ENCODE measurements around the gene OPN3.

The OPN3 gene

GRCh38 chr1:241603731-241604245 lies 36.4 kb downstream of the OPN3 start:
- TF ChIP-seq CTCF (conservative IDR thresholded peaks at IDR 0.05; ENCODE audit: low read depth), result no peak
- ChIA-PET CTCF (interaction anchor here (0.6 kb wide), 1 partner anchor 73 kb away, joined by 3 read pairs; no protein-coding TSS in a partner anchor), POLR2A (ENCODE audit: low non-redundant PET) (no interaction called here)
- H3K27ac ChIP-seq, result no peak overlapping the region
- no peak for DNase-seq (ENCODE audit: low spot score)

GRCh38 chr1:241600496-241600901 lies 39.7 kb downstream of the OPN3 start:
- ChIA-PET CTCF (interaction anchor here (1.1 kb wide), 1 partner anchor 11 kb away, joined by 5 read pairs; no protein-coding TSS in a partner anchor), POLR2A (ENCODE audit: low non-redundant PET) (no interaction called here)
- no peak for TF ChIP-seq CTCF (conservative IDR thresholded peaks at IDR 0.05; ENCODE audit: low read depth)
- no peak overlapping the region for H3K27ac ChIP-seq
- DNase-seq (ENCODE audit: low spot score), result no peak

GRCh38 chr1:241598249-241598648 lies 41.9 kb downstream of the OPN3 start:
- CTCF ChIA-PET, result no interaction called here
- H3K27ac ChIP-seq, result no peak overlapping the region
- no peak for TF ChIP-seq CTCF (conservative IDR thresholded peaks at IDR 0.05; ENCODE audit: low read depth)
- DNase-seq (ENCODE audit: low spot score), result no peak
- POLR2A ChIA-PET (ENCODE audit: low non-redundant PET), result no interaction called here

GRCh38 chr1:241596633-241597032 lies 43.5 kb downstream of the OPN3 start:
- ChIA-PET CTCF (interaction anchor here (0.6 kb wide), 1 partner anchor 59 kb away, joined by 3 read pairs; no protein-coding TSS in a partner anchor), POLR2A (ENCODE audit: low non-redundant PET) (no interaction called here)
- no peak for DNase-seq (ENCODE audit: low spot score)
- TF ChIP-seq CTCF (conservative IDR thresholded peaks at IDR 0.05; ENCODE audit: low read depth), result no peak
- H3K27ac ChIP-seq, result no peak overlapping the region

- no peak for TF ChIP-seq CTCF (conservative IDR thresholded peaks at IDR 0.05; ENCODE audit: low read depth)
These were observed 47.0 kb downstream of the OPN3 start for GRCh38 chr1:241593186-241593585.

GRCh38 chr1:241592273-241592958 lies 47.8 kb downstream of the OPN3 start:
- peak overlapping the region; percentile 77 for H3K27ac ChIP-seq
- CTCF ChIA-PET, result no interaction called here
- POLR2A ChIA-PET (ENCODE audit: low non-redundant PET), result no interaction called here
- peak; percentile 87 for DNase-seq (ENCODE audit: low spot score)
- TF ChIP-seq CTCF (conservative IDR thresholded peaks at IDR 0.05; ENCODE audit: low read depth), result no peak

More at GRCh38 chr1:241593186-241593585, 47.0 kb downstream of the OPN3 start:
- POLR2A ChIA-PET (ENCODE audit: low non-redundant PET), result no interaction called here
- peak overlapping the region; percentile 77 for H3K27ac ChIP-seq
- CTCF ChIA-PET, result no interaction called here
- DNase-seq (ENCODE audit: low spot score), result peak; percentile 55
